Activated CD4-positive, CD25-positive, alpha-beta regulatory T cell treated with anti-CD3 and anti-CD28 coated beads, Interleukin-2, amount 50 U/mL, for 72 hours (primary cell): ENCODE data around the gene PPY.
"Not testable (repeated sequence)": the region's sequence is repeated elsewhere in the genome, so short reads cannot be mapped to it uniquely, and the experiment has no call there.

Source experiments
- DNase-seq: peaks from one replicate; pipeline ENCODE4 v3.0.0; 2021

The PPY gene

GRCh38 chr17:43962479-43962878 is 20.2 kb upstream of the PPY start:
- no peak for DNase-seq

GRCh38 chr17:43961954-43962353 is 19.7 kb upstream of the PPY start:
- DNase-seq = no peak

- DNase-seq = not testable (repeated sequence)
Observed at GRCh38 chr17:43961292-43961691, 19.0 kb upstream of the PPY start.

GRCh38 chr17:43958748-43959352 is 16.6 kb upstream of the PPY start:
- DNase-seq = no peak

GRCh38 chr17:43956222-43956621 is 13.9 kb upstream of the PPY start:
- no peak for DNase-seq

GRCh38 chr17:43953746-43954145 is 11.5 kb upstream of the PPY start, which contains the start of gene PYY:
PYY (minus strand) TSS chr17:43953940; CDS start chr17:43953483, 457 bp downstream.
- no peak for DNase-seq

- DNase-seq = no peak
Observed at GRCh38 chr17:43952724-43953666, 10.7 kb upstream of the PPY start.

- no peak for DNase-seq
Observed at GRCh38 chr17:43952351-43952723, 10.1 kb upstream of the PPY start.

GRCh38 chr17:43951750-43952149 is 9.5 kb upstream of the PPY start:
- no peak for DNase-seq

GRCh38 chr17:43950554-43950953 is 8.3 kb upstream of the PPY start:
- no peak for DNase-seq

- no peak for DNase-seq
Observed at GRCh38 chr17:43949781-43950180, 7.5 kb upstream of the PPY start.

- DNase-seq = no peak
Observed at GRCh38 chr17:43946781-43947180, 4.5 kb upstream of the PPY start.

GRCh38 chr17:43945074-43945829 is 3.0 kb upstream of the PPY start:
- DNase-seq = no peak

GRCh38 chr17:43940630-43941029 is 1.6 kb downstream of the PPY start:
- no peak for DNase-seq

- DNase-seq = no peak
Observed at GRCh38 chr17:43939886-43940285, 2.4 kb downstream of the PPY start.

- not testable (repeated sequence) for DNase-seq
Observed at GRCh38 chr17:43939452-43939851, 2.8 kb downstream of the PPY start.

- no peak for DNase-seq
Observed at GRCh38 chr17:43938838-43939182, 3.5 kb downstream of the PPY start.

- DNase-seq = no peak
Observed at GRCh38 chr17:43936434-43936833, 5.8 kb downstream of the PPY start.

GRCh38 chr17:43935926-43936261 is 6.4 kb downstream of the PPY start:
- DNase-seq = no peak

- no peak for DNase-seq
Observed at GRCh38 chr17:43935204-43935925, 6.9 kb downstream of the PPY start.

- no peak for DNase-seq
Observed at GRCh38 chr17:43932923-43933322, 9.4 kb downstream of the PPY start.

- no peak for DNase-seq
Observed at GRCh38 chr17:43932357-43932756, 9.9 kb downstream of the PPY start.

GRCh38 chr17:43931062-43931571 is 11.2 kb downstream of the PPY start:
- no peak for DNase-seq
